WTC11 (cell line): ENCODE results near the gene HACD2. TPM values are rescaled to one million over a fixed set of nuclear protein-coding genes. Genes with fewer than 3 reads are reported as not detected.
A peak's percentile ranks its signal among the peaks of the same experiment; 100 is the strongest.

Experiments
- ATAC-seq: fragments of 200-7000 bp; cut with Tn5 transposase; 2 replicates; pipeline ENCODE4 v1.10.0; 2021; ENCODE audit warnings: mild to moderate bottlenecking, moderate library complexity
- CTCF ChIA-PET: fragments of 300-600 bp; sonication (Branson Sonifier 250); formaldehyde crosslinking; loops from one replicate; lab custom pipeline; 2021; ENCODE audit warnings: antibody characterized with exemption; lab: Charles Lee
- POLR2A ChIA-PET: fragments of 350-600 bp; sonication (Branson Sonifier 250); formaldehyde crosslinking; loops from one replicate; lab custom pipeline; 2021; ENCODE audit warnings: antibody characterized with exemption; lab: Charles Lee
- DNase-seq: peaks from one replicate; pipeline ENCODE4 v3.0.0; 2021; ENCODE audit warnings: low spot score
- H3K27ac Mint-ChIP-seq: 2 replicates; pipeline ENCODE4 v1.8.0; 2021; ENCODE audit warnings: mixed read lengths
- H3K27me3 Mint-ChIP-seq: 2 replicates; pipeline ENCODE4 v1.8.0; 2021; ENCODE audit warnings: low read depth, mild to moderate bottlenecking, moderate library complexity, mixed read lengths
- H3K36me3 Mint-ChIP-seq: 2 replicates; pipeline ENCODE4 v1.8.0; 2021; ENCODE audit warnings: mixed read lengths
- H3K4me1 Mint-ChIP-seq: 2 replicates; pipeline ENCODE4 v1.8.0; 2022; ENCODE audit warnings: mixed read lengths
- H3K4me3 Mint-ChIP-seq: 2 replicates; pipeline ENCODE4 v1.8.0; 2021; ENCODE audit warnings: mild to moderate bottlenecking, moderate library complexity, mixed read lengths
- H3K9me3 Mint-ChIP-seq: 2 replicates; pipeline ENCODE4 v1.8.0; 2021; ENCODE audit warnings: mixed read lengths
- ELF4 ChIP-seq: sonication (generic); formaldehyde crosslinking; IDR thresholded peaks from 2 replicates; pipeline ENCODE4 v1.8.1; 2022; ENCODE audit warnings: low read depth, mild to moderate bottlenecking, moderate library complexity, missing genetic modification reagents
- FOXJ3 ChIP-seq: sonication (generic); formaldehyde crosslinking; IDR thresholded peaks from 2 replicates; pipeline ENCODE4 v1.9.0; 2021; ENCODE audit warnings: missing genetic modification reagents, mild to moderate bottlenecking, borderline replicate concordance
- FOXK1 ChIP-seq: sonication (generic); formaldehyde crosslinking; IDR thresholded peaks from 2 replicates; pipeline ENCODE4 v1.8.0; 2022; ENCODE audit warnings: mild to moderate bottlenecking, moderate library complexity, missing genetic modification reagents
- FOXP1 ChIP-seq: sonication (generic); formaldehyde crosslinking; IDR thresholded peaks from 2 replicates; pipeline ENCODE4 v1.8.0; 2022; ENCODE audit warnings: missing genetic modification reagents, mild to moderate bottlenecking, moderate library complexity, borderline replicate concordance
- GABPB1 ChIP-seq: sonication (generic); formaldehyde crosslinking; IDR thresholded peaks from 2 replicates; pipeline ENCODE4 v1.8.1; 2023; ENCODE audit warnings: mild to moderate bottlenecking, missing genetic modification reagents
- JUN ChIP-seq: sonication (generic); formaldehyde crosslinking; IDR thresholded peaks from 2 replicates; pipeline ENCODE4 v1.8.0; 2023; ENCODE audit warnings: mild to moderate bottlenecking, missing genetic modification reagents
- NFE2L1 ChIP-seq: sonication (generic); formaldehyde crosslinking; IDR thresholded peaks from 2 replicates; pipeline ENCODE4 v1.8.1; 2023; ENCODE audit warnings: missing genetic modification reagents
- NFYB ChIP-seq: sonication (generic); formaldehyde crosslinking; conservative IDR thresholded peaks from 2 replicates; pipeline ENCODE4 v1.8.0; 2022; ENCODE audit warnings: low read depth, missing genetic modification reagents
- OVOL2 ChIP-seq: fragments of 250-450 bp; sonication (Bioruptor Pico); IDR thresholded peaks from 2 replicates; pipeline ENCODE4 v1.9.0; 2021; ENCODE audit warnings: mild to moderate bottlenecking, borderline replicate concordance
- SMAD3 ChIP-seq: sonication (generic); formaldehyde crosslinking; IDR thresholded peaks from 2 replicates; pipeline ENCODE4 v1.8.0; 2022; ENCODE audit warnings: missing genetic modification reagents, mild to moderate bottlenecking, borderline replicate concordance
- ZNF396 ChIP-seq: fragments of 250-450 bp; sonication (Bioruptor Pico); IDR thresholded peaks from 2 replicates; pipeline ENCODE4 v1.8.0; 2021; ENCODE audit warnings: mild to moderate bottlenecking, moderate library complexity, borderline replicate concordance
- ZNF416 ChIP-seq: fragments of 250-450 bp; sonication (Bioruptor Pico); IDR thresholded peaks from 2 replicates; pipeline ENCODE4 v1.9.0; 2021; ENCODE audit warnings: mild to moderate bottlenecking, inconsistent platforms
- total RNA-seq: library from RNA; stranded (reverse); gene quantifications from 3 replicates; pipeline ENCODE4 v1.2.3, GENCODE V29; 2021
- TF ChIP-seq, protein P1 (sequence below): sonication (generic); formaldehyde crosslinking; IDR thresholded peaks from 2 replicates; pipeline ENCODE4 v1.8.1; 2023; ENCODE audit warnings: mild to moderate bottlenecking, missing genetic modification reagents, borderline replicate concordance
- TF ChIP-seq, protein P2 (sequence below): sonication (generic); formaldehyde crosslinking; IDR thresholded peaks from 2 replicates; pipeline ENCODE4 v1.8.1; 2022; ENCODE audit warnings: mild to moderate bottlenecking, moderate library complexity, missing genetic modification reagents
- TF ChIP-seq, protein P3 (sequence below): fragments of 250-450 bp; sonication (Bioruptor Pico); IDR thresholded peaks from 2 replicates; pipeline ENCODE4 v1.9.0; 2021; ENCODE audit warnings: moderate library complexity, mild to moderate bottlenecking, inconsistent platforms, borderline replicate concordance
- TF ChIP-seq, protein P4 (sequence below): fragments of 200-600 bp; IDR thresholded peaks from 2 replicates; pipeline ENCODE4 v1.8.0; 2022; ENCODE audit warnings: antibody characterized with exemption

HACD2 gene
- total RNA-seq, 1 experiment from 2014 or later = 26.1 TPM

DNA sequence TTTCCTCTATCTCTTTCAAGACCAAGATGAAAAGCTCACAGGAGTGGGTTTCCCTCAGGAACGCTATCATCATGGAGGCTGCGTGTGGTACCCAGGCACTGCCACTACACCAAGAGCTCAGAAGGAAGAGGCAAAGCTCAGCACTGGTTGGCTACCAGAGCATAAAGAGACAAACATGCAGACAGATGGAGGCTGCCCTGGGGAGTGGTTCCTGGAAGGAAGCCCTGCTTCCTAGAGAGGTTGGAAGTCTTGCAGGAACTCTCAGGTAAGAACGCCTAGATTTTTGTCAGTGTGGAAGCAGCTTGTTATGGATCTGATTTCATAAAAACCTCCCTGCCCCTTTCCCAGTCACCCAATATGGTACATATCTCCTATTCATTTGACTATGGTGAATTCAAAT is 86.1 kb downstream of the HACD2 start:
- POLR2A ChIA-PET = no interaction called here
- Mint-ChIP-seq H3K4me3 (no peak overlapping the region), H3K36me3 (peaks cover 16% of the 10 kb centered on the region; the same call in 1 of the 2 replicates), H3K9me3 (no peaks in the 10 kb centered on the region), H3K27ac (no peak overlapping the region), H3K27me3 (peaks cover 20% of the 10 kb centered on the region), H3K4me1 (peaks cover 11% of the 10 kb centered on the region)
- TF ChIP-seq ZNF396 (CRISPR knock-in tag) = no peak
- no peak for TF ChIP-seq NFYB (CRISPR knock-in tag)
- TF ChIP-seq ELF4 = no peak
- TF ChIP-seq FOXJ3 (CRISPR knock-in tag) = no peak
- TF ChIP-seq, protein P1, sequence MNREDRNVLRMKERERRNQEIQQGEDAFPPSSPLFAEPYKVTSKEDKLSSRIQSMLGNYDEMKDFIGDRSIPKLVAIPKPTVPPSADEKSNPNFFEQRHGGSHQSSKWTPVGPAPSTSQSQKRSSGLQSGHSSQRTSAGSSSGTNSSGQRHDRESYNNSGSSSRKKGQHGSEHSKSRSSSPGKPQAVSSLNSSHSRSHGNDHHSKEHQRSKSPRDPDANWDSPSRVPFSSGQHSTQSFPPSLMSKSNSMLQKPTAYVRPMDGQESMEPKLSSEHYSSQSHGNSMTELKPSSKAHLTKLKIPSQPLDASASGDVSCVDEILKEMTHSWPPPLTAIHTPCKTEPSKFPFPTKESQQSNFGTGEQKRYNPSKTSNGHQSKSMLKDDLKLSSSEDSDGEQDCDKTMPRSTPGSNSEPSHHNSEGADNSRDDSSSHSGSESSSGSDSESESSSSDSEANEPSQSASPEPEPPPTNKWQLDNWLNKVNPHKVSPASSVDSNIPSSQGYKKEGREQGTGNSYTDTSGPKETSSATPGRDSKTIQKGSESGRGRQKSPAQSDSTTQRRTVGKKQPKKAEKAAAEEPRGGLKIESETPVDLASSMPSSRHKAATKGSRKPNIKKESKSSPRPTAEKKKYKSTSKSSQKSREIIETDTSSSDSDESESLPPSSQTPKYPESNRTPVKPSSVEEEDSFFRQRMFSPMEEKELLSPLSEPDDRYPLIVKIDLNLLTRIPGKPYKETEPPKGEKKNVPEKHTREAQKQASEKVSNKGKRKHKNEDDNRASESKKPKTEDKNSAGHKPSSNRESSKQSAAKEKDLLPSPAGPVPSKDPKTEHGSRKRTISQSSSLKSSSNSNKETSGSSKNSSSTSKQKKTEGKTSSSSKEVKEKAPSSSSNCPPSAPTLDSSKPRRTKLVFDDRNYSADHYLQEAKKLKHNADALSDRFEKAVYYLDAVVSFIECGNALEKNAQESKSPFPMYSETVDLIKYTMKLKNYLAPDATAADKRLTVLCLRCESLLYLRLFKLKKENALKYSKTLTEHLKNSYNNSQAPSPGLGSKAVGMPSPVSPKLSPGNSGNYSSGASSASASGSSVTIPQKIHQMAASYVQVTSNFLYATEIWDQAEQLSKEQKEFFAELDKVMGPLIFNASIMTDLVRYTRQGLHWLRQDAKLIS = no peak
- TF ChIP-seq JUN = no peak
- CTCF ChIA-PET = interaction anchor here (0.9 to 1.6 kb wide), 5 partner anchors 10 to 143 kb away, joined by 3 to 5 read pairs (median 4); no protein-coding TSS in a partner anchor
- no peak for ATAC-seq
- DNase-seq = no peak

DNA sequence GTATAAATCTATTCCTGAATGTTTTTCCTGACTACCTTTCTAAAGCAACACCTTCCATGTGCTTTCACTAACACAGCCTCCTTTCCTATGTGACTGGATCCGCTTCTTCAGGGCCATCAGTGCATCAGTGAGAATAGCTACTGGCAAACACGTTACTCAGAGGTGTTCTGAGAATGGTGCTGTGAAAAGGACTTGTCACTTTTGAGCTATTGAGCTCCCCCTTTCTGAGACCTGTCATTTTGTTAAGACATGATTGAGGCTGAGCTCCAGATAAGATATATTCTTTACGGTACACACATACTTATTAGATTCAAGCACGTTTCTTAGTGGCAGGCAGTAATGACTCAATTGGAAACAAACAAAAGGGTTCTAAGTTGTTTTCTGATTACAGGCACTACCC is 90.9 kb downstream of the HACD2 start:
- CTCF ChIA-PET = interaction anchor here (0.6 to 1.4 kb wide), 3 partner anchors 47 to 147 kb away, joined by 3 to 5 read pairs (median 5); no protein-coding TSS in a partner anchor
- TF ChIP-seq, protein P2, sequence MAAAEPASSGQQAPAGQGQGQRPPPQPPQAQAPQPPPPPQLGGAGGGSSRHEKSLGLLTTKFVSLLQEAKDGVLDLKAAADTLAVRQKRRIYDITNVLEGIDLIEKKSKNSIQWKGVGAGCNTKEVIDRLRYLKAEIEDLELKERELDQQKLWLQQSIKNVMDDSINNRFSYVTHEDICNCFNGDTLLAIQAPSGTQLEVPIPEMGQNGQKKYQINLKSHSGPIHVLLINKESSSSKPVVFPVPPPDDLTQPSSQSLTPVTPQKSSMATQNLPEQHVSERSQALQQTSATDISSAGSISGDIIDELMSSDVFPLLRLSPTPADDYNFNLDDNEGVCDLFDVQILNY (CRISPR knock-in tag) = no peak
- TF ChIP-seq SMAD3 = no peak
- TF ChIP-seq ZNF416 (CRISPR knock-in tag) = no peak
- no peak for TF ChIP-seq NFE2L1 (CRISPR knock-in tag)
- TF ChIP-seq, protein P3, sequence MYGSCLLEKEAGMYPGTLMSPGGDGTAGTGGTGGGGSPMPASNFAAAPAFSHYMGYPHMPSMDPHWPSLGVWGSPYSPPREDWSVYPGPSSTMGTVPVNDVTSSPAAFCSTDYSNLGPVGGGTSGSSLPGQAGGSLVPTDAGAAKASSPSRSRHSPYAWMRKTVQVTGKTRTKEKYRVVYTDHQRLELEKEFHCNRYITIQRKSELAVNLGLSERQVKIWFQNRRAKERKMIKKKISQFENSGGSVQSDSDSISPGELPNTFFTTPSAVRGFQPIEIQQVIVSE (CRISPR knock-in tag) = no peak
- H3K4me1 Mint-ChIP-seq = no peaks in the 10 kb centered on the region
- H3K27ac Mint-ChIP-seq = no peak overlapping the region
- H3K4me3 Mint-ChIP-seq = no peak overlapping the region
- ATAC-seq = no peak
- POLR2A ChIA-PET = no interaction called here
- H3K9me3 Mint-ChIP-seq = no peaks in the 10 kb centered on the region
- DNase-seq = no peak
- peaks cover 11% of the 10 kb centered on the region; the same call in 1 of the 2 replicates for H3K36me3 Mint-ChIP-seq
- no peaks in the 10 kb centered on the region for H3K27me3 Mint-ChIP-seq

DNA sequence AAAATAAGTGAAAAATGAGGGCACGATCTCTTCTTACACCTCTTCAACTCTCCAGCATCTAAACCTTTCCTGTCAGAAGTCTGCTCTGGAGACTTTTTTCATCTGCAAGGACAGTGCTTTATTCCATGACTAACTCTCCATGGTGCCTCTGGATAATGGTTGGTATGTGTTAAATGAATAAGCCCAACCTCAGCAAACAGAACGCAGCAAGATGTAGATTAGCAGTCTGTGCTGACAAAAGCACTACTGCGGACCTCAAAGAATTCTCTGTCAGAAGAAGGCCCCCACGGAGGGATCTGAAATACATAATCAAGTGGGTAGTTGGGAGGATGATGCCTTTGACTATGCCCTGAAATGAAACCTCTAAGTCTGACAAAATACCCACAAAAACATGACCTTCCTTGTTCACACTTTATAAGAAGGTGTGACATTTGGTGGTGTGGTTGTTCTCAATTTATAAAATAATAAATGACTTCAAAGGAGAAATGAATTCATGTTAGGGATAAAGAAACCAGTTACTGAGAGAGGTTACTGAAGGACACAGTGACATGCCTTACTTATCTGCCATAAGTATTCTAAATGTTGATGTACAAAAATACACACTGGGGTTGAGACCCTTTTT is 92.8 kb downstream of the HACD2 start:
- H3K9me3 Mint-ChIP-seq = no peaks in the 10 kb centered on the region
- H3K4me1 Mint-ChIP-seq = no peaks in the 10 kb centered on the region
- no peak overlapping the region for H3K4me3 Mint-ChIP-seq
- no peak for ATAC-seq
- ChIA-PET POLR2A (no interaction called here), CTCF (no interaction called here)
- H3K27ac Mint-ChIP-seq = no peak overlapping the region
- no peaks in the 10 kb centered on the region for H3K27me3 Mint-ChIP-seq
- TF ChIP-seq FOXK1 (CRISPR knock-in tag) = no peak
- H3K36me3 Mint-ChIP-seq = peaks cover 3% of the 10 kb centered on the region; the same call in 1 of the 2 replicates
- DNase-seq = no peak

DNA sequence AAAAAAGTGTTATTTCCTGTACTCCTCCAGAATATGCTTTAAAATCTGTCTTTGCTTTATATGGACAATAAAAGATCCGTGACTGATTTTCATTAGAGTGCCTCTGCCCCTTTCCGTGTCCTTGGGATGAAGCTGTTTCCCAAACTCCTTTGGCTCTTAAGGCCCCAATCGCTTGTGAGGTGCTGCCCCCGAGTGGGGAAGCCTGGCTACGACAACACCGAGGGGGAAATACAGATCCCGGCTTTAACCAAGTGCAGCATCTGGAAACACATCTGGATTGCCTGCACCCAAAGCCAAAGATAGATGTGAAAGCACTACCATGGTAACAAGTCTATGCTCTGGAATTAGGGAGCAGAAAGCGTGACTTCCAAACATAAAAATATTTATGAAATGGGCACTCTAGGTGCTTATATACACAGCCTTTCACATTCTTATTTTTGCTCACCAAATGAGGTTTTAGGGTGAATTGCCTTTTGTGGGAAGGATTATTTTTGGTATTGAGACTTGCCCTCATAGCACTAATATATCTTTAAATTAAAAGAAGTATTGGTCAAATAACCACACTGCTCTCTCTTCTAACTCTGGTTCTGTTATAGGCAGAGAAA is 95.4 kb downstream of the HACD2 start:
- Mint-ChIP-seq H3K27me3 (no peaks in the 10 kb centered on the region; the same call in 1 of the 2 replicates), H3K36me3 (peaks cover 3% of the 10 kb centered on the region; the same call in 1 of the 2 replicates), H3K27ac (no peak overlapping the region), H3K9me3 (no peaks in the 10 kb centered on the region), H3K4me3 (no peak overlapping the region), H3K4me1 (no peaks in the 10 kb centered on the region)
- peak; percentile 86 for DNase-seq
- ChIA-PET POLR2A (interaction anchor here (0.6 kb wide), 1 partner anchor 122 kb away, joined by 4 read pairs; no protein-coding TSS in a partner anchor), CTCF (interaction anchor here (0.5 to 4.1 kb wide), 56 partner anchors 9 to 208 kb away, joined by 3 to 46 read pairs (median 4); partner anchors contain the start of gene ADCY5)
- ATAC-seq = peak; percentile 95
- TF ChIP-seq FOXP1 = no peak
- TF ChIP-seq, protein P4, sequence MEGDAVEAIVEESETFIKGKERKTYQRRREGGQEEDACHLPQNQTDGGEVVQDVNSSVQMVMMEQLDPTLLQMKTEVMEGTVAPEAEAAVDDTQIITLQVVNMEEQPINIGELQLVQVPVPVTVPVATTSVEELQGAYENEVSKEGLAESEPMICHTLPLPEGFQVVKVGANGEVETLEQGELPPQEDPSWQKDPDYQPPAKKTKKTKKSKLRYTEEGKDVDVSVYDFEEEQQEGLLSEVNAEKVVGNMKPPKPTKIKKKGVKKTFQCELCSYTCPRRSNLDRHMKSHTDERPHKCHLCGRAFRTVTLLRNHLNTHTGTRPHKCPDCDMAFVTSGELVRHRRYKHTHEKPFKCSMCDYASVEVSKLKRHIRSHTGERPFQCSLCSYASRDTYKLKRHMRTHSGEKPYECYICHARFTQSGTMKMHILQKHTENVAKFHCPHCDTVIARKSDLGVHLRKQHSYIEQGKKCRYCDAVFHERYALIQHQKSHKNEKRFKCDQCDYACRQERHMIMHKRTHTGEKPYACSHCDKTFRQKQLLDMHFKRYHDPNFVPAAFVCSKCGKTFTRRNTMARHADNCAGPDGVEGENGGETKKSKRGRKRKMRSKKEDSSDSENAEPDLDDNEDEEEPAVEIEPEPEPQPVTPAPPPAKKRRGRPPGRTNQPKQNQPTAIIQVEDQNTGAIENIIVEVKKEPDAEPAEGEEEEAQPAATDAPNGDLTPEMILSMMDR = peak; percentile 74
- TF ChIP-seq FOXK1 (CRISPR knock-in tag) = 0 out of 2 replicates have a peak, but pooled peaks have one; percentile 25
- TF ChIP-seq GABPB1 (CRISPR knock-in tag) = no peak
- TF ChIP-seq, protein P3 (CRISPR knock-in tag) = no peak
- TF ChIP-seq OVOL2 (CRISPR knock-in tag) = no peak
